ENCODE measurements around the gene PTPRN2. TPM values are rescaled to one million over a fixed set of nuclear protein-coding genes. Genes with fewer than 3 reads are reported as not detected.
"Not testable (repeated sequence)": the region's sequence is repeated elsewhere in the genome, so short reads cannot be mapped to it uniquely, and the experiment has no call there.

Gene PTPRN2
- polyA plus RNA-seq, 3 donors = 6.8 to 7.9 (median 7.2) TPM

DNA sequence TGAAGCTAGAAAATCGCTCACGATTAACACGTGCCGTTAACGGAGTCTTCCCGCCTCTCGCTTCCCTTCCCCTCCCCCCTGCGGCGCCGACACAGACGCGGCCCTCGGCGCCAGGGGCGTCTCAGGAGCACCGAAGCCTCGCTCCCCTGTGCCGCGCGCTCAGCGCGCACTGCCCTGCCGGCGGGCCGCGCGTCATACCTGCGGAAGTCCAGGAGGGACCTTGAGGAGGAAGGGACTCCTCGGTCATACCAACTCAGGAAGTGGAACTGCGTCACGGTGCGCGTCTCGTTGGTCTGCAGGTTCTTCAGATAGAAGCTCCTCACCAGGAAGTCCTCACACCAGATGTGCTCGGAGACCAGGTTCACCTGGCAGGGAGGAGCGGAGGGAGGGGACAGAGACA, 1011.2 kb downstream of the PTPRN2 start:
- no peak for DNase-seq (ENCODE audit: low read depth in 3 of 3, low spot score in 2 of 3)

DNA sequence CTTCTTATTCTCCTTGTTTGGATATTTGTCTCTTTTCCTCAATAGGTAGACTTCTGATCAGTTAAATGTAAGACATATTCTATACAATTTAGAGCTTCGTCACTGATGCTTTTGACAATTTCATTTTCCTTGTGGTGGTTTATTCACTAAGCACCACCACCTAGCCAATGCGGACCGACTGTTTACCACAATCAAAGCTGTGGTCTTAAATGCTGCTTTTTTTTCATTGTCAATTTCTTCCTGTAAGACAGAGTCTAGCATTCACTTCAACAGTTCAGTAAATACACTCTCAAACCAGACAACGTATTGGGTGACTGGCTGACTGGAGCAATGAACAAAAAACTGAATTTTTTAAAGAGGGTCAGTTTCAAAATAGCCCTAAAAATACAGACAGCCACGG, 1011.8 kb downstream of the PTPRN2 start:
- DNase-seq (ENCODE audit: low read depth in 3 of 3, low spot score in 2 of 3) = no peak

DNA sequence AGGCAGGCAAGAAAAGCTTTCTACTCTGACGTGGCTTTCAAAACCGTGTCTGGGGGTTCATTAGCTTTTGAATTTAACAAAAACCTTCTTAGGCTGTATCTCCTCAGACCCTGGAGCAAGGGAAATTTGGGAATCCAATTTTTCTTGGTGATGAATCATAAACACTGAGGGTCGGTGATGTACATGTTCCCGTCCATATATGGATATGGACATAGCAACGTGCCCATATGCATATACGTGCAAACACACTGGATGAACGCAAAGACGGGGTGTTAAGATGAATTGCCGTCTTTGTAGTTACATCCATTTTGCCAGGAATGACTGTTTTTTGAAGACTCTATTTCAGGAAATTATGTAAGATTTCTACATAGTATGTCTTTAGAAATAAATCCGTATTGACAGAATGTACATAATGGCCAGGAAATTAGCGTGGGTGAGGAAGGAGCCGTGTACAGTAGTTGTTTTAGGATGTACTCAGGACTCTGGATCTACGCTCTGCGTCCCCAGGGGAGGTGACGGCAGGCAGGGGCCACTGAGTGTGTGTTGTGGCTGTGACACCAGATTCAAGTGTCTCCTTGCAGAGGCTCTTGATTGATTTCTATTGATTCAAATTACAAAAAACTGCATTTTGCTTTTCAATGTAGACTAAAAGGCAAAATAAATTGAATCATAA, 1012.6 kb downstream of the PTPRN2 start:
- no peak for DNase-seq (ENCODE audit: low read depth in 3 of 3, low spot score in 2 of 3)

DNA sequence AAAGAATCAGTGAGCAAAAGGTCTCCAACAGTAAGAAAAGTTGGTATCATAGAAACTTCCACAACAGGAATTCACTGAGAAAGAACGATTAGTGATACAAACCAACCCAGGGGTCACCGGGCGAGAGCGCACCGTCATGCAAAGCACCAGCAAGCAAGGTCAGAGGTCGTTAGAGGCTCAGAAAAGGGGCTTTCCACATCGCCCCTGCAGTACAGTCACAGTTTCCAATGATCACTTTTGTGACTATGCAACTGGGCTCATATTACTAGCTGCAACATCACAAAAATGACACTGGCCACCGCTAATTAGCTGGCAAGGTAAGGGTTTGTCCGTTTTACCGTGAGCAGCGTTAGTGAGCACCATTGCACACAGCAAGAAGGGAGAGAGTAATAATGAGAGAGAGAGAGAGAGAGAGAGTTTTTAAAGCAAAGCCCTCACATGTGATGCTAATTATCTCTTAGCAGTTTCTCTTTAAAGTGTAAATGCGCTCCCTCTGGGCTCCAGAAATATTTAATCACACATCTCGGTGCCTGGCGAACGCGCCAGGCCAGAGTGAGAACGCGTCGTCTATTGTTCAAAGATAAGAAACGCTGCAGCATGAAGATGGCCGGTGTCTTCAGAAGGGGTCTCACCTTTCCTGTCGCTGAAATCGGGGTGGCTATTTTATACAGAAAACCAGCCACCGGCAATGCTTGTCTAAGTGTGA, 1013.4 kb downstream of the PTPRN2 start:
- no peak for DNase-seq (ENCODE audit: low read depth in 3 of 3, low spot score in 2 of 3)

DNA sequence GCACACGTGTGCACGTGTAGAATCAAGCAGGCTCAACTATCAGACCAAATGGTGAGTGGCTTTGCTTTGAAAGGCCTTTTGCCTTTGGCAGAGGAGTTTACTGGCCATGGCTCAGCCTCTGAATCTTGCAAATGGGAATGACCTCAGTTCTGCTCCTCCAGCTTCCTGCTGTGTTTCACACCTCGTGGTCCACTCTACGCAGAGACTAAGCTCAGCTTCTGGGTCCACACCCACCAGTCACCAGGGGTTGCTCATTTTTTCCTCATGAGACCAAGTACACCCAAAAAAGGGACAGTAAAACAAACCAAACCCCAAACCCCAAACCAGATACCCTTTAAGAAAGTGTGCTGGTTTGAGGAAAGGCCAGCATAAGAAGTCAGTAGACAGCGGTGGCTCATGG, 1014.4 kb downstream of the PTPRN2 start:
- DNase-seq (ENCODE audit: low read depth in 3 of 3, low spot score in 2 of 3) = no peak

DNA sequence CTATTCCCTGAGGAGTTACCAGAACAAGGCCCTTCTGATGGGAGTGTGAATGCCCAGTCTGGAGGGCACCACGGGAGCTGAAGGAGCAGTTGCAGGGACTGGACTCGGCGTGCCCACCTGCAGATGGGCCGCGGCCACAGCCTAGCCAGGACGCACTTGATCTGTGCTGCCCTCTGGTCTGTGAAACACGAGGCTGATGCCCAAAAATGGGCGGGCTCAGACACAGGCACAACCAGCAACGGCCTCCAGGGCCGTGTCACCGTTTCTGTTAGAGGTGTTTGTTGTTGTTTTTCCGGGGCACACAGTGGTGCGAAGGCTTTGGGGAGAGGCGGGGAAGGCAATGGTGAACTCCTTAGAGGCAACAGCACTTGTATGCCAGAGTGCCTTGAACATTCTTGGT, 1015.0 kb downstream of the PTPRN2 start:
- DNase-seq (ENCODE audit: low read depth in 3 of 3, low spot score in 2 of 3) = no peak

DNA sequence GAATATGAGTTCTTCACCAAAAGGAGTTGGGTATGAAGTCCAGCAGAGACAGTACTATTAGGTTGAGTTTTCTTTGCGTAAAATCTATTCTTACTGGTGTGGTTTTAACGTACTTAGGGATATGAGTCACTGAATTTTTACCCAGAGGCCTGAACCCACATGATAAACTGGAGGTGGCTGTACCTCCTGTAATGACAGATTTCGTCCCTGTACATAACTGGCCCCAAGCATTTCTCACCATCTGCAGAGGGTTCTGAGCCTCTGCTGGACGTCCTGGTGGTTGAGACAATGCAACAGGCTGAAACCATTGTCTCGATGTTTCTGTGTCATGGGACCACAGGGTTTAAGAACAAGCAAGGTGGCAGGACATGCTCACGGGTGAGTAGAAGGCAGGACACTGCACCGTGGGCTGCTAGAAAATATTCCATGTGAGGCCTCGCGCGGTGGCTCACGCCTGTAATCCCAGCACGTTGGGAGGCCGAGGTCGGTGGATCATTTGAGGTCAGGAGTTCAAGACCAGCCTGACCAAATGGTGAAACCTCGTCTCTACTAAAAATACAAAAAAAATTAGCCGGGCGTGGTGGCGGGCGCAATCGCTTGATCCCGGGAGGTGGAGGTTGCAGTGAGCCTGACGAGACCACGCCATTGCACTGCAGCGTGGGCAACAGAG, 1017.0 kb downstream of the PTPRN2 start:
- no peak for DNase-seq (ENCODE audit: low read depth in 3 of 3, low spot score in 2 of 3)

DNA sequence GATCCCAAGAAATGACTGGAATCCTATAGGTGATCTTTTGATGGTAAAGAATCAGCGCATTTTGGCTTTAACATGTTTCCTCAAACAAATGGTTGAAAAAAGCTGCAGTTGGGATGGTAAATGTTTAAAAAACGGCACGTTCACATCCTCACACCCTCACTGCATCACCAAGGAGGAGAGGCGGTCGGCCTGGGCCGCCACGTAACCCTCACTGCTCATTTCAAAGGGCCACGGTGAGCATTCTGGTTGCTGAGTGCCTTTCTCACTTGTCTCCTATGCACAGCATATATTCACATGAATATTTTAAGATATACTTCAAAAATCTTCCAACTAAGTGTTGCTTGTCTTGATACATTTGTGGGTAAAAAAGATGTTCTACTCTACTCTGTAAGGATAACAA, 1017.7 kb downstream of the PTPRN2 start:
- DNase-seq (ENCODE audit: low read depth in 3 of 3, low spot score in 2 of 3) = no peak

DNA sequence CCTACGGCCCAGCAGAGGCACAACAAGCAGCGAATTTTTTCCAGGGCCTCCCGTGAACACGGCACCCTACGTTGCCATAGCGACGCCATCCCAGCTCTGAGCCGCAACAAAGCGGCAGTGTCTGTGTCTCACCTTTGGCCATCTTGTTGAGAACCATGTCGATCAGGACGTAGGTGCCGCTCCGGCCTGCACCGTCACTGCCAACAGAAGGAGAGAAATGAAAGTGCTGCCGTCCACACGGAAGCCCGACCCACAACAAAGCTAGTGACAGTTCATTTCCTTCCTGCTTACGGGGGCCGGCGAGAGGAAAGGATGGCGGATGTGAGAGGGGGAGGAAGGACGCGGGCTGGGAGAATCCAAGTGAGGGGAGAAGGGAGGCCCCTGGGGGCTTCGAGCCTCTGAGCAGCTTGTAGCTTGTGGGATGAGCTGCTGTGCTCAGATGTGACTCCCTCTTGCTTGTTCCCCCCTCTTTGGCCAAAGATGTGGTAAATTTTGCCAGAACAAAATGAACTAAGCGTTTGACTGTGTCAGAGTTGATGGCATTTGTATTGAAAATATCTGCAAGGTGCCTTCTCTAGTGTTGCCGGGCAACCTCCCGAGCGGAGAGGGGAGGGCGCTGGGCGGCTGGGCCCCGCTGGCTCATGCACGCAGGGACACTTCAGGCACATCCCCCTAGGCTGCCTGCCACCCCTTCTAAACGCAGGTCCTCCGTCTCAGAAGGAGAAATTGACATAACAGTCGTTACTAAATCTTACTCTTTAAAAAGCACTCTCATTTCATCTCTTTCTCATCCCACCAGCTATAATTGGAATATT, 1018.6 kb downstream of the PTPRN2 start:
- DNase-seq (ENCODE audit: low read depth in 3 of 3, low spot score in 2 of 3) = peak in 2 of 3 donors; percentile 51 to 54

DNA sequence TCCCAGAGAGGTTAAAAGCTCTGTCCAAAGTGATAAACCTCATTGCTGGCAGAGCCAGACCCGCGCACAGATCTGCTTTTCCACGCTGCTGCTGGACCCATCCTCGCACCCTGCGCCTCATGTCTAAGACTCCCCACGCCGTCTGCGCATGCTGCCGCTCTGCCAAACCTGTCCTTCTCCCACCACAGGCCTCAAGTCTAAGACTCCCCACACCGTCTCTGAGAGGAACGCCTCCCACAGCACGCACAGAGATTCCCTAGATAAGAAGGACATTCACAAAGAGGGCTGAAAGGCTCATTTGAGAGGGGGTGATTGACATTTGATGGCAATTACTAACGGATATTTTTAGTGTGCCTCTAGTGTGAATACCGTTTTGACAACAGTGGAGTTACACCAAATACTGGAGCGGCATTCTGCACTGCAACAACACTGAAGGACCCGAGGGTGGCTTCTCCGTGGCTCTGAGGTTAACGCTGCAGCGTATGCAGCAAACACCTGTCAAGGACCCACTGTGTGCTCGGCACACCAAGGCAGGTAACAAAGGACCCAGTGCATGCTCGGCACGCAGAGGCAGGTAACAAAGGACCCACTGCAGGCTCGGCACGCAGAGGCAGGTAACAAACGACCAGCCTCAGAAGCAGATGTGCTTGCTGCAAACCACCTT, 1019.4 kb downstream of the PTPRN2 start:
- no peak for DNase-seq (ENCODE audit: low read depth in 3 of 3, low spot score in 2 of 3)

DNA sequence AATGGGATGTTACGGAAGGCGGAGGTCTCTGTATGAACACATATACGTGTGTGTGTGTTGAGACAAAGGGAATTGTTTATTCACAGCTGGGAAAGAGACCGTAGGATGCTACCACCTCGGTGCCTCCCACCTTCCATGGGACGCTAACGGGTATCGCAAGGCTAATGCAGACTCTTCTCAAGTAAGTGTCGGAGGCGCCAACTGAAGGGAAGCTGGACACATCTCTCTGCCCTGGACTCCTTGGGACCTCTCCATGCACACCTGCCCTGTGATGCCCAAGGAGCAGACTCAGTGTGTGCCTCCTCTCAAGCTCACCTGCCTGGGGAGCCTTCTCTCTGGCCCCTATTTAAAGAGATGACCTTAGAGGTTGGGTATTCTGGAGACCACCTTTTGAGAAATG, 1020.0 kb downstream of the PTPRN2 start:
- no peak for DNase-seq (ENCODE audit: low read depth in 3 of 3, low spot score in 2 of 3)

DNA sequence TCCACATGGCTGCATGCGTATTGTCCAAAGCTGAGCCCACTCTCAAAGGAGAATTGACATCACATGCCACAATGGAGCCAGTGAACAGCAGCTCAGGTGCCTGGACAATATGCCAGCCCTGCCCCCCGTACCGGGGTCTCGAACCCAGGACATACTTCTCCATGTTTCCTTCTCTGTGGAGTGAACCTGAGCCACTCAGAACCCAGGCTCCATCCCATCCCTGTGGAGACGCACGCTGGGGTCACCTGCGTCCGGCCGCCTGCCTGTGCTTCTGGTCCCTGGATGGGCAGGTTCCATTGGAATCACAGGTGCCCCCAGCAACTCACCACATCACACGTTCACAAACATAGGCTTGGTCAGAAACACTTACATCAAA, 1021.0 kb downstream of the PTPRN2 start:
- DNase-seq (ENCODE audit: low read depth in 3 of 3, low spot score in 2 of 3) = no peak

DNA sequence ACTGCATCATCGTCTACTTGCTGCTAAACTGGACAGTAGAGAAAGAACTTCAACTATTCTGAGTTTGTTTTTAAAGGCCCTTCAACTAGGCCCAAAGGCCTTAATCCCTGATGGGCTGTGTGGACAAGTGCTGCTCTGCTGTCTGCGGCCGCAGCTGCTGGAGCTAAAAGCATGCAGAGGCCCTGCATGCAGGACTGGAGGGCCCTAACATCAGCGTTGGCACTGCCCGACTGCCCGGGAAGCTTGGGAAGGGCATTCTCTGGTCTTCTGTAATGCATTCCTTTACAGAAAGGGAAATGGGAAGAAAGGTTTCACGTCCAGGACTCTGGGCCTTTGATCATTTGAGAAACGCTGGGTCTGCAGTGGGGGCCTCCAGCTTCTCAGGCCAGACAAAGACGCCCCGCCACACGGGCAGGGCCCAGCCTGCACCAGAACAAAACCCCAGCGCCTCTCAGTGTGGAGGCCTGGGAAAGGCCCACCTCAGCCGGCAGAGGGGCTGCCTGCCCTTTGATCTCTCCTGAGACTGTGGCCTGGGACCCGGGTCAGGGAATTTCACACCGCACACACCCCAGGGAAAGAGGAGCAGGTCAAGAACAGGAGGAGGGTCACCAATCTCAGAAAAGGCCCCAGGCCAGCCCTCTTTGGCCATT, 1021.5 kb downstream of the PTPRN2 start:
- no peak for DNase-seq (ENCODE audit: low read depth in 3 of 3, low spot score in 2 of 3)

DNA sequence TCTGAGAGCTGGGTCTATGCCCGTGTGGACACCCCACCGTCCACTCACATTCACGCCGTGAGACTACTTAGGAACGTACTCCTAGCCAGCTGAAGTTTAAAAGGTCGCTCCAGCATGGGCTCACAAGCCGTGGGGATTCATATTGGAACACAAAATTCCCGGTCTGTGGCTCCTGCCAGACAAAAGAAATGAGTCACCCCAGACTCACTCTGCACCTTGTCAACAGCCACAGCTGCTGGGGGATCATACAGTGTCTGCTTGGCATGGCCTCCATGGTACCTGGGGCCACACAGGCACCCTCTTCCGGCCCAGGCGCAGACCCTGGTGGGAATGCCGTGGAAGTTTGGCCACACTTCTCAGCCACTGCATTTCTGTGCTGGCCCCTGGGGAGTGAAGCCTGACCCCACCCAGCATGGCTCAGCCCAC, 1022.4 kb downstream of the PTPRN2 start:
- no peak for DNase-seq (ENCODE audit: low read depth in 3 of 3, low spot score in 2 of 3)

DNA sequence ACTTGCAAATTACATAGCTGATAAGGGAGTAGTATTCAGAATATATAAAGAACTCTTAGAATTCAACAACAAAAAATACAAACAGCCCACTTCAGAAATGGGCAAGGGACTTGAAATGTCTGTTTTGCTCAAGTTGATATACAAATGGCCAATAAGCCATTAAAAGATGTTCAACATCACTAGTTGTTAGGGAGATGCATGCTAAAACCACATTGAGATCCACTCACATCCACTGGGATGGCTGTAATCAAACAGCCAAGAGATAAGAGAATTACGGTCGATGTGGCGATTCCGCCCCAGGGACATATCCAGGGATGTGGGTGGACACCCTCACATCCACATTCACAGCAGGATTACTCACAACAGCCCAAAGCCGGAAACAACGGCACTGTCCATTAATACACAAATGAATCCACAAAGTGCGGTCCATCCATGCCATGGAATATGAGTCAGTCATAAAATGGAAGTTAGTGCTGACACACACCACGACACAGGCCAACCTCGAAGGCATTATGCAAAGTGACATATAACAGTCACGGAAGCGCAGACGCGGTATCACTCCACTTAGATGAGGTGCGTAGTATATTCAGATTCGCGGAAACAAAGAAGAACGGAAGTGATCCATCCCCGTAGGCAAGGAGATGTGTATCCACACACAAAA, 1023.0 kb downstream of the PTPRN2 start:
- no peak for DNase-seq (ENCODE audit: low read depth in 3 of 3, low spot score in 2 of 3)

DNA sequence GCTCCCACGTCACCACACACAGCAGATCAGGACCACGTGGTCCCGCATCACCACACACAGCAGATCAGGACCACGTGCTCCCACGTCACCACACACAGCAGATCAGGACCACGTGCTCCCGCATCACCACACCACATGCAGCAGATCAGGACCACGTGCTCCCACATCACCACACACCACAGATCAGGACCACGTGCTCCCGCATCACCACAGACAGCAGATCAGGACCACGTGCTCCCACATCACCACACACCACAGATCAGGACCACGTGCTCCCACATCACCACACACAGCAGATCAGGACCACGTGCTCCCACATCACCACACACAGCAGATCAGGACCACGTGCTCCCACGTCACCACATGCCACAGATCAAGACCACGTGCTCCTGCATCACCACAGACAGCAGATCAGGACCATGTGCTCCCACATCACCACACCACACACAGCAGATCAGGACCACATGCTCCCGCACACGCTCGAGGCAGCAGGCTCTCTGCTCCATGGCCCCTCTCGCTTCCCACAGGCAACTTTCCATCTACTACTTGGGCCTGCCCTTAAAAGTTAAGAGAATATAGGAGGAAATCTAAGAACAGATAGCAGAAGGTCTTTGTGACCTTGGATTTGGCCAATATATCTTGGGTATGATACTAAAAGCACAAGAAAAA, 1024.0 kb downstream of the PTPRN2 start:
- DNase-seq (ENCODE audit: low read depth in 3 of 3, low spot score in 2 of 3) = not testable (repeated sequence)

DNA sequence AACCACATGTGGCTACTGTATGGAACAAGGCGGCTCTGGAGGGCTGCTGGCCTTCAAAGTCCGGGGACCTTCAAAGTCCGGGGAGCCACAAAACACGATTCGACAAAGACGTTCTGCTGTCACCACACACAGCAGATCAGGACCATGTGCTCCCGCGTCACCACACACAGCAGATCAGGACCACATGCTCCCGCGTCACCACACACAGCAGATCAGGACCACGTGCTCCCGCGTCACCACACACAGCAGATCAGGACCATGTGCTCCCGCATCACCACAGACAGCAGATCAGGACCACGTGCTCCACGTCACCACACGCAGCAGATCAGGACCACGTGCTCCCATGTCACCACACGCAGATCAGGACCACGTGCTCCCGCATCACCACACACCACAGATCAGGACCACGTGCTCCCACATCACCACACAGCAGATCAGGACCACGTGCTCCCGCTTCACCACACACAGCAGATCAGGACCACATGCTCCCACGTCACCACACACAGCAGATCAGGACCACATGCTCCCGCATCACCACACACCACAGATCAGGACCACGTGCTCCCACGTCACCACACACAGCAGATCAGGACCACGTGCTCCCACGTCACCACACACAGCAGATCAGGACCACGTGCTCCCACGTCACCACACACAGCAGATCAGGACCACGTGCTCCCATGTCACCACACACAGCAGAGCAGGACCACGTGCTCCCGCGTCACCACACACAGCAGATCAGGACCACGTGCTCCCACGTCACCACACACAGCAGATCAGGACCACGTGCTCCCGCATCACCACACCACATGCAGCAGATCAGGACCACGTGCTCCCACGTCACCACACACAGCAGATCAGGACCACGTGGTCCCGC, 1024.9 kb downstream of the PTPRN2 start:
- DNase-seq (ENCODE audit: low read depth in 3 of 3, low spot score in 2 of 3) = not testable (repeated sequence)

DNA sequence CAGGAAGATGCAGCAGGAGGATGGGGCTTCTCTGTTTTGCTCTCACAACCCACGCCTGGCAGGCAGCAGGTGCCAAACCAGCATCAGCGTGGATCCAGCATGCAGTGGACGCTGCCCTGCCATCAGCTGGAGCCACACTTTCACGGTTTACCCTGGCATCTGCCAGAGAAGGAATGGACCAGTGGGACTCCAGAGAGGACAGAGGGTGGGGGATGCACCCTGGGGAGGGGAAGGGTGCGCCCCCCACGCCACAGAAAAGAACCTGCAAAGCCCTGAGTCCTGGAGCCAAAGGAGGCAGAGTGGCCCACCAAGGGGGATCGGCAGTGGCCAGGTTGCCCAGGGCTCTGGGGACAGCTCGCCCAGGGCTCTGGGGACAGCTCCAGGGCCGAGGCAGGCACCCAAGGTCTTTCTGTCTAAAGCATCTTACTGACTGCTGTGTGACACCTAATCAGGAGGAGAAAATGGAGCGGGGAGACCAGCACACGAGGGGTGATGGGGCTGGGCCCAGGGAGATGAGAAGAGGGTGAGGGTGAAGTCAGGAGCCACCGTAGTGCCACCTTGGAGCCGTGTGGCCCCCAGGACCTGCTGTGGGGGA, 1025.7 kb downstream of the PTPRN2 start:
- no peak for DNase-seq (ENCODE audit: low read depth in 3 of 3, low spot score in 2 of 3)

Measured in right renal cortex interstitium (tissue), 3 donors.